Keratinocyte (primary cell): ENCODE results near the gene OR52N1. TPM values are rescaled to one million over a fixed set of nuclear protein-coding genes. Genes with fewer than 3 reads are reported as not detected.

ENCODE experiments used
- DNase-seq: peaks from one replicate; pipeline ENCODE4 v3.0.0-alpha.2; 2011; ENCODE audit warnings: low read depth, missing footprints, low spot score
- FAIRE-seq: peaks from 2 replicates; lab custom pipeline; 2011; peaks lifted over from hg19 to GRCh38; lab: Jason Lieb, UNC
- H2AFZ ChIP-seq: 2 replicates; pipeline ENCODE4 v1.6.0; 2012; ENCODE audit warnings: low read length, control low read depth, inconsistent platforms; ENCODE audit not compliant: control insufficient read depth
- H3K27ac ChIP-seq: 2 replicates; pipeline ENCODE4 v1.5.1; 2011; ENCODE audit warnings: low read length; ENCODE audit not compliant: control insufficient read depth, insufficient read depth
- H3K27me3 ChIP-seq: 3 replicates; pipeline ENCODE4 v1.6.0; 2011; ENCODE audit warnings: low read length; ENCODE audit not compliant: control insufficient read depth, insufficient read depth; ENCODE audit errors: extremely low read depth
- H3K36me3 ChIP-seq, 2 experiments: 2 replicates in 1 of 2; 3 replicates in 1 of 2; pipeline ENCODE4 v1.5.1; 2011; ENCODE audit warnings: low read length in 2 of 2, mild to moderate bottlenecking in 1 of 2; ENCODE audit not compliant: control insufficient read depth in 2 of 2, insufficient read depth in 2 of 2; ENCODE audit errors: extremely low read depth in 1 of 2
- H3K4me1 ChIP-seq: 3 replicates; pipeline ENCODE4 v1.5.1; 2011; ENCODE audit warnings: low read length; ENCODE audit not compliant: control insufficient read depth, insufficient read depth; ENCODE audit errors: extremely low read depth
- H3K4me2 ChIP-seq: 3 replicates; pipeline ENCODE4 v1.6.0; 2011; ENCODE audit warnings: low read depth, low read length; ENCODE audit not compliant: control insufficient read depth, insufficient read depth; ENCODE audit errors: extremely low read depth
- H3K4me3 ChIP-seq, 3 experiments: fragments of 200-600 bp in 1 of 3; sonication (generic) in 1 of 3; 2 replicates in 2 of 3; 3 replicates in 1 of 3; pipeline ENCODE4 v1.5.1; 2011 to 2016; ENCODE audit warnings: low read length in 3 of 3, mild to moderate bottlenecking in 3 of 3, control low read depth in 2 of 3, inconsistent platforms in 1 of 3, low read depth in 1 of 3, mixed read lengths in 1 of 3, mixed run types in 1 of 3, moderate library complexity in 1 of 3; ENCODE audit not compliant: control insufficient read depth in 2 of 3, insufficient read depth in 2 of 3; ENCODE audit errors: extremely low read depth in 1 of 3
- H3K79me2 ChIP-seq: 2 replicates; pipeline ENCODE4 v1.6.0; 2012; ENCODE audit warnings: low read length; ENCODE audit not compliant: control insufficient read depth, insufficient read depth
- H3K9ac ChIP-seq: 3 replicates; pipeline ENCODE4 v1.6.0; 2011; ENCODE audit warnings: low read length; ENCODE audit not compliant: control insufficient read depth, insufficient read depth; ENCODE audit errors: extremely low read depth
- H3K9me1 ChIP-seq: 3 replicates; pipeline ENCODE4 v1.6.0; 2011; ENCODE audit warnings: low read length; ENCODE audit not compliant: control insufficient read depth, insufficient read depth; ENCODE audit errors: extremely low read depth
- H3K9me3 ChIP-seq: 2 replicates; pipeline ENCODE4 v1.5.1; 2012; ENCODE audit warnings: low read depth, low read length; ENCODE audit not compliant: control insufficient read depth
- H4K20me1 ChIP-seq: 3 replicates; pipeline ENCODE4 v1.6.0; 2011; ENCODE audit warnings: low read length; ENCODE audit not compliant: control insufficient read depth, insufficient read depth; ENCODE audit errors: extremely low read depth
- CTCF ChIP-seq, 3 experiments: IDR thresholded peaks in 1 of 3; conservative IDR thresholded peaks in 1 of 3; optimal IDR thresholded peaks in 1 of 3; 2 replicates in 2 of 3; 3 replicates in 1 of 3; pipeline versions ENCODE3 to v1.5.1; 2011; ENCODE audit warnings: low read length in 3 of 3, mild to moderate bottlenecking in 3 of 3, moderate library complexity in 2 of 3, control low read depth in 1 of 3, inconsistent platforms in 1 of 3; ENCODE audit not compliant: insufficient read depth in 2 of 3; ENCODE audit errors: extremely low read depth in 1 of 3
- EZH2 ChIP-seq: IDR thresholded peaks from one replicate; pipeline ENCODE4 v1.6.1; 2012; ENCODE audit warnings: inconsistent platforms, mild to moderate bottlenecking, low read length, moderate library complexity
- dilution Hi-C: fragments of 300-500 bp; cut with MboI; formaldehyde crosslinking; loops from one replicate; pipeline ENCODE4 v1.7.0; 2020; ENCODE audit warnings: low sequenced_read_pairs; ENCODE audit not compliant: extremely low pct_ligation_motif_present
- polyA minus RNA-seq, 3 experiments: library from RNA; depleted of rRNA, polyadenylated mRNA; stranded (reverse); fragments of >200 nt; gene quantifications; 1 replicate in 1 of 3; 2 replicates in 1 of 3; 3 replicates in 1 of 3; pipeline ENCODE4 v1.2.3, GENCODE V29; 2011
- polyA plus RNA-seq, 5 experiments: library from polyadenylated mRNA; depleted of rRNA in 3 of 5; stranded (reverse) in 3 of 5; stranded (forward) in 1 of 5; unstranded in 1 of 5; fragments of >200 nt; gene quantifications; 1 replicate in 1 of 5; 2 replicates in 3 of 5; 3 replicates in 1 of 5; pipeline versions ENCODE4 v1.2.1 to v1.2.3, GENCODE V29; 2011 to 2012; ENCODE audit warnings: missing spikeins in 2 of 5, low read depth in 1 of 5, low replicate concordance in 1 of 5

OR52N1 gene
- polyA plus RNA-seq = not detected in 3 replicates
- not detected for polyA plus RNA-seq (2011; ENCODE audit: low read depth)
- polyA plus RNA-seq (2011; cell fraction: cytosol; rRNA removed) = not detected in 2 replicates
- not detected in 2 replicates for polyA plus RNA-seq (2011; cell fraction: nucleus; rRNA removed)
- polyA plus RNA-seq (2012; ENCODE audit: low replicate concordance) = not detected in 2 replicates
- polyA minus RNA-seq = not detected in 3 replicates
- not detected for polyA minus RNA-seq (2011; cell fraction: cytosol; rRNA and poly(A)+ RNA removed)
- polyA minus RNA-seq (2011; cell fraction: nucleus; rRNA and poly(A)+ RNA removed) = not detected in 2 replicates

GRCh38 chr11:5791165-5791564 is at the start of gene OR52N1:
TSS of gene OR52N1 (minus strand) at chr11:5791265. CDS start at chr11:5788816, 2,449 bp downstream.
- no peaks in the 10 kb centered on the region for H3K9me1 ChIP-seq
- no peaks in the 10 kb centered on the region for H3K36me3 ChIP-seq
- TF ChIP-seq EZH2 (no peak), CTCF (optimal IDR thresholded peaks at IDR 0.05 in 1 of 3, IDR thresholded peaks at IDR 0.05 in 1 of 3, conservative IDR thresholded peaks at IDR 0.05 in 1 of 3; ENCODE audit: extremely low read depth in 1 of 3, insufficient read depth in 2 of 3, low read length in 3 of 3) (no peak)
- dilution Hi-C loops = no loop called here
- no peak for FAIRE-seq
- no peak within 1 kb of the TSS for H3K4me3 ChIP-seq
- H3K9ac ChIP-seq = no peak within 1 kb of the TSS
- H3K27me3 ChIP-seq = no peaks in the 10 kb centered on the region
- H3K4me1 ChIP-seq = no peaks in the 10 kb centered on the region
- H3K4me2 ChIP-seq = no peak within 1 kb of the TSS
- H3K27ac ChIP-seq = no peak within 1 kb of the TSS
- H4K20me1 ChIP-seq = no peaks in the 10 kb centered on the region
- H3K79me2 ChIP-seq = no peaks in the 10 kb centered on the region
- DNase-seq = no peak
- no peak within 1 kb of the TSS for H2AFZ ChIP-seq
- no peaks in the 10 kb centered on the region for H3K9me3 ChIP-seq

GRCh38 chr11:5837695-5838094 is 46.6 kb upstream of the OR52N1 start:
- no peaks in the 10 kb centered on the region for H3K4me1 ChIP-seq
- H4K20me1 ChIP-seq = no peaks in the 10 kb centered on the region
- H3K27ac ChIP-seq = no peak overlapping the region
- no peaks in the 10 kb centered on the region for H3K9me1 ChIP-seq
- no peak overlapping the region for H3K9ac ChIP-seq
- dilution Hi-C loops = no loop called here
- no peaks in the 10 kb centered on the region for H3K9me3 ChIP-seq
- no peaks in the 10 kb centered on the region for H3K36me3 ChIP-seq
- TF ChIP-seq EZH2 (no peak), CTCF (optimal IDR thresholded peaks at IDR 0.05 in 1 of 3, IDR thresholded peaks at IDR 0.05 in 1 of 3, conservative IDR thresholded peaks at IDR 0.05 in 1 of 3; ENCODE audit: extremely low read depth in 1 of 3, insufficient read depth in 2 of 3, low read length in 3 of 3) (no peak)
- H3K4me2 ChIP-seq = no peak overlapping the region
- DNase-seq = no peak
- H3K27me3 ChIP-seq = no peaks in the 10 kb centered on the region
- FAIRE-seq = no peak
- no peaks in the 10 kb centered on the region for H3K79me2 ChIP-seq
- H3K4me3 ChIP-seq = no peak overlapping the region
- no peak overlapping the region for H2AFZ ChIP-seq
